ENCODE data around the gene NBDY.
"Not testable (repeated sequence)": the region's sequence is repeated elsewhere in the genome, so short reads cannot be mapped to it uniquely, and the experiment has no call there.

Gene NBDY

GRCh38 chrX:56764975-56765791 is 36.1 kb downstream of the NBDY start:
- no peak for DNase-seq

GRCh38 chrX:56765811-56766553 is 36.9 kb downstream of the NBDY start:
- no peak for DNase-seq

GRCh38 chrX:56766554-56767347 is 37.7 kb downstream of the NBDY start:
- no peak for DNase-seq

- not testable (repeated sequence) for DNase-seq
Observed at GRCh38 chrX:56767348-56768119, 38.5 kb downstream of the NBDY start.

GRCh38 chrX:56768120-56768660 is 39.1 kb downstream of the NBDY start:
- not testable (repeated sequence) for DNase-seq

GRCh38 chrX:56772675-56773521 is 43.9 kb downstream of the NBDY start:
- DNase-seq, result not testable (repeated sequence)

- not testable (repeated sequence) for DNase-seq
Observed at GRCh38 chrX:56773522-56774060, 44.5 kb downstream of the NBDY start.

GRCh38 chrX:56778099-56778923 is 49.3 kb downstream of the NBDY start:
- not testable (repeated sequence) for DNase-seq

GRCh38 chrX:56778924-56779468 is 50.0 kb downstream of the NBDY start:
- not testable (repeated sequence) for DNase-seq

GRCh38 chrX:56780681-56781649 is 51.9 kb downstream of the NBDY start:
- DNase-seq, result not testable (repeated sequence)

GRCh38 chrX:56782352-56782751 is 53.3 kb downstream of the NBDY start:
- no peak for DNase-seq

- no peak for DNase-seq
Observed at GRCh38 chrX:56782791-56783449, 53.9 kb downstream of the NBDY start.

- no peak for DNase-seq
Observed at GRCh38 chrX:56783450-56783831, 54.4 kb downstream of the NBDY start.

- DNase-seq, result no peak
Observed at GRCh38 chrX:56783996-56784620, 55.1 kb downstream of the NBDY start.

- no peak for DNase-seq
Observed at GRCh38 chrX:56784666-56785065, 55.6 kb downstream of the NBDY start.

- no peak for DNase-seq
Observed at GRCh38 chrX:56785442-56785841, 56.4 kb downstream of the NBDY start.

All from stimulated activated CD4-positive, alpha-beta T cell treated with anti-CD3 and anti-CD28 coated beads, Interleukin-4, amount 100 ng/mL, for 4 hours (primary cell).